SK-N-SH (cell line): ENCODE results near the gene RC3H2. TPM values are rescaled to one million over a fixed set of nuclear protein-coding genes. Genes with fewer than 3 reads are reported as not detected.

Source experiments
- CTCF ChIA-PET: fragments of 300-600, 350-600 bp; formaldehyde crosslinking; extraction: SDS; loops from one replicate; lab custom pipeline; 2021; lab: Yijun Ruan, JAX
- POLR2A ChIA-PET: fragments of 350-600 bp; sonication (Branson Sonifier 250); formaldehyde crosslinking; extraction: SDS; loops from one replicate; lab custom pipeline; 2020; ENCODE audit warnings: antibody characterized with exemption, inconsistent platforms; lab: Yijun Ruan, JAX
- DNase-seq: peaks from one replicate; pipeline ENCODE4 v3.0.0; 2012
- H2AFZ ChIP-seq: fragments of 200-600 bp; sonication (generic); 2 replicates; pipeline ENCODE4 v1.8.1; 2016; ENCODE audit warnings: antibody characterized with exemption, mild to moderate bottlenecking, low read depth
- H3F3A ChIP-seq: fragments of 200-600 bp; sonication (generic); replicated peaks from 2 replicates; pipeline ENCODE3; 2016; ENCODE audit warnings: antibody characterized with exemption, mild to moderate bottlenecking; ENCODE audit not compliant: insufficient read depth
- H3K27ac ChIP-seq, 2 experiments: fragments of 200-500 bp in 1 of 2; fragments of 200-600 bp in 1 of 2; sonication (Bioruptor generic) in 1 of 2; sonication (generic), shearing (Covaris generic) in 1 of 2; 2 replicates each; pipeline versions ENCODE4 v1.5.1 to v1.6.1; 2014 to 2016; ENCODE audit warnings: low read depth in 2 of 2, inconsistent platforms in 1 of 2, low read length in 1 of 2, mild to moderate bottlenecking in 1 of 2, mixed read lengths in 1 of 2
- H3K27me3 ChIP-seq: fragments of 200-600 bp; sonication (generic), shearing (Covaris generic); 2 replicates; pipeline ENCODE4 v1.6.1; 2016; ENCODE audit warnings: mixed run types; ENCODE audit not compliant: insufficient read depth
- H3K36me3 ChIP-seq, 2 experiments: fragments of 200-500 bp in 1 of 2; fragments of 200-600 bp in 1 of 2; sonication (Bioruptor generic) in 1 of 2; sonication (generic) in 1 of 2; replicated peaks in 1 of 2; 2 replicates each; pipeline versions ENCODE3 to v1.5.1; 2014 to 2016; ENCODE audit warnings: low read length in 1 of 2, mild to moderate bottlenecking in 1 of 2; ENCODE audit not compliant: insufficient read depth in 2 of 2, control insufficient read depth in 1 of 2
- H3K4me1 ChIP-seq, 2 experiments: fragments of 200-500 bp in 1 of 2; fragments of 200-600 bp in 1 of 2; sonication (Bioruptor generic) in 1 of 2; sonication (generic), shearing (Covaris generic) in 1 of 2; 2 replicates each; pipeline versions ENCODE4 v1.5.1 to v1.6.1; 2014 to 2016; ENCODE audit warnings: low read depth in 1 of 2, low read length in 1 of 2, mixed run types in 1 of 2; ENCODE audit not compliant: insufficient read depth in 2 of 2, control insufficient read depth in 1 of 2
- H3K4me2 ChIP-seq: fragments of 200-600 bp; sonication (generic), shearing (Covaris generic); 2 replicates; pipeline ENCODE4 v1.6.1; 2017; ENCODE audit warnings: mixed run types
- H3K4me3 ChIP-seq, 2 experiments: fragments of 200-500 bp in 1 of 2; fragments of 200-600 bp in 1 of 2; sonication (Bioruptor generic) in 1 of 2; sonication (generic), shearing (Covaris generic) in 1 of 2; 2 replicates each; pipeline versions ENCODE4 v1.5.1 to v1.8.1; 2014 to 2016; ENCODE audit warnings: low read depth in 2 of 2, inconsistent platforms in 1 of 2, low read length in 1 of 2, mild to moderate bottlenecking in 1 of 2, mixed read lengths in 1 of 2, moderate library complexity in 1 of 2
- H3K79me2 ChIP-seq: fragments of 200-600 bp; sonication (generic); 2 replicates; pipeline ENCODE4 v1.8.1; 2017; ENCODE audit warnings: mild to moderate bottlenecking; ENCODE audit not compliant: insufficient read depth
- H3K9ac ChIP-seq: fragments of 200-600 bp; sonication (generic); 2 replicates; pipeline ENCODE4 v1.6.1; 2017; ENCODE audit warnings: mixed run types
- H3K9me2 ChIP-seq: fragments of 200-600 bp; sonication (generic); 2 replicates; pipeline ENCODE4 v1.6.1; 2017; ENCODE audit warnings: mixed run types
- H3K9me3 ChIP-seq: fragments of 200-600 bp; sonication (generic); 2 replicates; pipeline ENCODE4 v1.6.1; 2017; ENCODE audit warnings: mixed run types, mild to moderate bottlenecking, moderate library complexity
- H4K20me1 ChIP-seq: fragments of 200-600 bp; sonication (generic); 2 replicates; pipeline ENCODE4 v1.6.1; 2017; ENCODE audit warnings: mild to moderate bottlenecking, mixed run types; ENCODE audit not compliant: insufficient read depth
- ELF1 ChIP-seq: IDR thresholded peaks from 2 replicates; pipeline ENCODE4 v1.4.0; 2012
- EP300 ChIP-seq, 2 experiments: IDR thresholded peaks; 2 replicates each; pipeline versions ENCODE4 v1.4.0 to v1.6.1; 2012; ENCODE audit warnings: borderline replicate concordance in 1 of 2, low read depth in 1 of 2, low read length in 1 of 2
- EZH2phosphoT487 ChIP-seq: fragments of 200-600 bp; sonication (generic); IDR thresholded peaks from 2 replicates; pipeline ENCODE4 v1.6.1; 2017; ENCODE audit warnings: low read depth, mixed run types, mild to moderate bottlenecking, antibody characterized with exemption, moderate library complexity, borderline replicate concordance
- FOXJ3 ChIP-seq: sonication (generic); formaldehyde crosslinking; IDR thresholded peaks from 2 replicates; pipeline ENCODE4 v1.5.1; 2020; ENCODE audit warnings: mild to moderate bottlenecking, missing genetic modification reagents
- FOXM1 ChIP-seq: IDR thresholded peaks from 2 replicates; pipeline ENCODE4 v1.4.0; 2012; ENCODE audit warnings: low read depth, mild to moderate bottlenecking
- GABPA ChIP-seq: IDR thresholded peaks from 2 replicates; pipeline ENCODE4 v1.4.0; 2012; ENCODE audit warnings: low read depth, mild to moderate bottlenecking
- GATA2 ChIP-seq: sonication (generic); formaldehyde crosslinking; IDR thresholded peaks from 2 replicates; pipeline ENCODE4 v1.5.0; 2020; ENCODE audit warnings: mild to moderate bottlenecking, missing genetic modification reagents
- IRF3 ChIP-seq: fragments of 150-350 bp; IDR thresholded peaks from 2 replicates; pipeline ENCODE4 v1.6.1; 2016; ENCODE audit warnings: mild to moderate bottlenecking, low read depth, low read length
- MAX ChIP-seq: IDR thresholded peaks from 2 replicates; pipeline ENCODE4 v1.4.0; 2012; ENCODE audit warnings: low read depth
- MXI1 ChIP-seq: IDR thresholded peaks from 2 replicates; pipeline ENCODE4 v1.6.1; 2012; ENCODE audit warnings: mild to moderate bottlenecking, low read depth, low read length, improper control_type of control experiment
- NFIC ChIP-seq: IDR thresholded peaks from 2 replicates; pipeline ENCODE4 v1.4.0; 2012; ENCODE audit warnings: borderline replicate concordance
- PBX3 ChIP-seq: IDR thresholded peaks from 2 replicates; pipeline ENCODE4; 2012
- POLR2AphosphoS5 ChIP-seq: IDR thresholded peaks from 2 replicates; pipeline ENCODE4 v1.6.1; 2012; ENCODE audit warnings: low read depth, low read length
- RAD21 ChIP-seq: IDR thresholded peaks from 2 replicates; pipeline ENCODE4 v1.6.1; 2012; ENCODE audit warnings: mild to moderate bottlenecking, low read length
- RCOR1 ChIP-seq: fragments of 150-350 bp; IDR thresholded peaks from 2 replicates; pipeline ENCODE4 v1.6.1; 2017; ENCODE audit warnings: antibody characterized with exemption, low read length
- REST ChIP-seq: IDR thresholded peaks from 2 replicates; pipeline ENCODE4 v1.6.1; 2012; ENCODE audit warnings: mild to moderate bottlenecking, low read depth, low read length, moderate library complexity
- RFX5 ChIP-seq: IDR thresholded peaks from 2 replicates; pipeline ENCODE4 v1.6.1; 2012; ENCODE audit warnings: mild to moderate bottlenecking, improper control_type of control experiment, low read length
- SIN3A ChIP-seq: IDR thresholded peaks from 2 replicates; pipeline ENCODE4 v1.6.1; 2012; ENCODE audit warnings: low read depth, mild to moderate bottlenecking, low read length, moderate library complexity, borderline replicate concordance
- TCF12 ChIP-seq: IDR thresholded peaks from 2 replicates; pipeline ENCODE4 v1.4.0; 2012
- USF2 ChIP-seq: fragments of 150-350 bp; IDR thresholded peaks from 2 replicates; pipeline ENCODE4 v1.6.1; 2017; ENCODE audit warnings: antibody characterized with exemption, low read length, low read depth, borderline replicate concordance
- WGBS: methylation state at CpG from one replicate; pipeline ENCODE4 v1.1.6; 2017; ENCODE audit warnings: low lambda C conversion rate; 5-methylcytosine and 5-hydroxymethylcytosine counted together
- polyA plus RNA-seq, 3 experiments: library from polyadenylated mRNA; depleted of rRNA; stranded (reverse); fragments of >200 nt; gene quantifications; 2 replicates each; pipeline ENCODE4 v1.2.3, GENCODE V29; 2012

RC3H2 gene
- polyA plus RNA-seq, 1 of the 3 experiments (the other 2 are of a cell fraction) = 12.4 TPM

GRCh38 chr9:122806661-122807060 is 98.5 kb downstream of the RC3H2 start:
- no peak for DNase-seq
- Histone ChIP-seq H4K20me1 (no peaks in the 10 kb centered on the region), H3K36me3 (no peaks in the 10 kb centered on the region)
- TF ChIP-seq GATA2 (CRISPR knock-in tag) (no peak), SIN3A (no peak), RAD21 (no peak), FOXM1 (no peak), EP300 (IDR thresholded peaks at IDR 0.05; ENCODE audit: borderline replicate concordance in 1 of 2, low read depth in 1 of 2, low read length in 1 of 2) (no peak), EZH2phosphoT487 (no peak), FOXJ3 (CRISPR knock-in tag) (no peak), ELF1 (no peak), GABPA (no peak), USF2 (no peak), MAX (no peak), RCOR1 (no peak), NFIC (no peak), MXI1 (no peak)
- TF ChIP-seq, all 33 proteins: peak for 0
- Histone ChIP-seq H3K9ac (no peak overlapping the region), H3K27ac (no peak overlapping the region), H3K79me2 (no peaks in the 10 kb centered on the region), H3K4me2 (no peak overlapping the region), H3K4me1 (no peaks in the 10 kb centered on the region), H3K9me2 (no peaks in the 10 kb centered on the region), H3F3A (no peaks in the 10 kb centered on the region), H3K4me3 (no peak overlapping the region), H2AFZ (no peak overlapping the region), H3K27me3 (no peaks in the 10 kb centered on the region), H3K9me3 (no peaks in the 10 kb centered on the region)
- 82% methylated on average over 4 of the region's 4 CpGs for WGBS
- CTCF ChIA-PET = interaction anchor here (2.3 to 9.9 kb wide), 2 partner anchors 343 to 707 kb away, joined by 7 to 77 read pairs; no protein-coding TSS in a partner anchor
- POLR2A ChIA-PET = no interaction called here

GRCh38 chr9:122800066-122801060 is 104.8 kb downstream of the RC3H2 start, which contains the start of gene OR1K1:
Gene OR1K1, plus strand, starts transcription at chr9:122800123. Its CDS starts 0 bp downstream, at chr9:122800123.
- 0 out of 2 replicates have a peak within 1 kb of the TSS, but pooled peaks have one; percentile 22 for H2AFZ ChIP-seq
- ChIA-PET CTCF (interaction anchor here (0.9 to 1.3 kb wide), 2 partner anchors 9 to 295 kb away, joined by 3 read pairs; no protein-coding TSS in a partner anchor), POLR2A (no interaction called here)
- no peaks in the 10 kb centered on the region for H3K79me2 ChIP-seq
- no peaks in the 10 kb centered on the region for H3K36me3 ChIP-seq
- no peaks in the 10 kb centered on the region for H3K9me3 ChIP-seq
- H3K4me2 ChIP-seq = no peak within 1 kb of the TSS
- WGBS = 77% methylated on average over 20 of the region's 30 CpGs
- H3F3A ChIP-seq = no peaks in the 10 kb centered on the region
- no peaks in the 10 kb centered on the region for H4K20me1 ChIP-seq
- no peaks in the 10 kb centered on the region for H3K9me2 ChIP-seq
- H3K4me3 ChIP-seq = no peak within 1 kb of the TSS
- no peak within 1 kb of the TSS for H3K9ac ChIP-seq
- DNase-seq = no peak
- H3K27ac ChIP-seq = no peak within 1 kb of the TSS
- H3K4me1 ChIP-seq = no peaks in the 10 kb centered on the region
- no peaks in the 10 kb centered on the region for H3K27me3 ChIP-seq
- TF ChIP-seq TCF12 (no peak), REST (no peak), RFX5 (no peak), IRF3 (no peak), POLR2AphosphoS5 (no peak), EP300 (IDR thresholded peaks at IDR 0.05; ENCODE audit: borderline replicate concordance in 1 of 2, low read depth in 1 of 2, low read length in 1 of 2) (no peak), RCOR1 (no peak), PBX3 (no peak), SIN3A (no peak)
